ENCODE data around the gene MYO5B. TPM values are rescaled to one million over a fixed set of nuclear protein-coding genes. Genes with fewer than 3 reads are reported as not detected.

The MYO5B gene
- total RNA-seq, 1 experiment from 2014 or later = 56.7 TPM

- no peaks in the 10 kb centered on the region for H3K27me3 Mint-ChIP-seq (ENCODE audit: unreplicated experiment)
- H3K27ac Mint-ChIP-seq (ENCODE audit: unreplicated experiment) = no peak overlapping the region
- DNase-seq = no peak
- CTCF ChIA-PET = interaction anchor here (0.7 kb wide), 1 partner anchor 28 kb away, joined by 3 read pairs; no protein-coding TSS in a partner anchor
- intact Hi-C loops (cut with micrococcal nuclease; ENCODE audit: unreplicated experiment) = no loop called here
- no peaks in the 10 kb centered on the region for H3K36me3 Mint-ChIP-seq (ENCODE audit: insufficient read depth, unreplicated experiment)
- H3K4me3 Mint-ChIP-seq (ENCODE audit: low read depth, unreplicated experiment) = no peak overlapping the region
- no peaks in the 10 kb centered on the region for H3K9me3 Mint-ChIP-seq (ENCODE audit: low read depth, unreplicated experiment)
- no TSS peak for BruUV-seq (replicated peaks)
- peaks cover 38% of the 10 kb centered on the region for H3K4me1 Mint-ChIP-seq (ENCODE audit: low read depth, unreplicated experiment)
- no peak for TF ChIP-seq CTCF (IDR thresholded peaks at IDR 0.05; ENCODE audit: unreplicated experiment)
Measured at GRCh38 chr18:50089702-50090101, 105.2 kb downstream of the MYO5B start.

DNA sequence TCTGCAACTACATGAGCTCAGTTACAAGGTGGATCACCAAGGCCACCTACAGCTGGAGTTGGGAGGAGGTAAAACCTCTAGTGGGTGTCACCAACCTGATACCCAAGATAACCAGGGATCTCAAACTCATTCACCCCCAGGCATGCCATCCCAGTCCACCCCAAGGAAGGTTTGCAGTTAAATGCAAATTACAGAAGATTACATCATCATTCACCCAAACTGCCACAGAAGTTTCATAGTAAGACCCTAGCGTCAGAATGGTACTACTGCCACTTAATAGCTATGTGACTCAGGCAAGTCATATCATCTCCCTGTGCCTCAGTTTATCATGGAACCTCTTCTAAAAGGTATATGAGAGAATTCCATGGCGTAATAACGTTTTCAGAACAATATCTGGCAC lies 111.2 kb downstream of the MYO5B start:
- intact Hi-C loops (cut with micrococcal nuclease; ENCODE audit: unreplicated experiment) = no loop called here
- peaks cover 65% of the 10 kb centered on the region for H3K4me1 Mint-ChIP-seq (ENCODE audit: low read depth, unreplicated experiment)

GRCh38 chr18:50080932-50081560 lies 113.9 kb downstream of the MYO5B start:
- DNase-seq = peak; percentile 57
- peaks cover 76% of the 10 kb centered on the region for H3K4me1 Mint-ChIP-seq (ENCODE audit: low read depth, unreplicated experiment)
- no peaks in the 10 kb centered on the region for H3K36me3 Mint-ChIP-seq (ENCODE audit: insufficient read depth, unreplicated experiment)
- BruUV-seq (replicated peaks) = no TSS peak
- peak overlapping the region; percentile 94 for H3K27ac Mint-ChIP-seq (ENCODE audit: unreplicated experiment)
- intact Hi-C loops (cut with micrococcal nuclease; ENCODE audit: unreplicated experiment) = loop anchor here (2.0 kb wide), 1 partner anchor 18 kb away; no protein-coding TSS in a partner anchor
- H3K9me3 Mint-ChIP-seq (ENCODE audit: low read depth, unreplicated experiment) = no peaks in the 10 kb centered on the region
- peak overlapping the region; percentile 35 for H3K4me3 Mint-ChIP-seq (ENCODE audit: low read depth, unreplicated experiment)
- TF ChIP-seq CTCF (IDR thresholded peaks at IDR 0.05; ENCODE audit: unreplicated experiment) = no peak
- CTCF ChIA-PET = interaction anchor here (0.5 to 1.9 kb wide), 12 partner anchors 13 to 577 kb away, joined by 3 to 8 read pairs (median 4); no protein-coding TSS in a partner anchor
- no peaks in the 10 kb centered on the region for H3K27me3 Mint-ChIP-seq (ENCODE audit: unreplicated experiment)

More for the DNA sequence above, 111.2 kb downstream of the MYO5B start:
- DNase-seq = no peak
- peak overlapping the region; percentile 50 for H3K27ac Mint-ChIP-seq (ENCODE audit: unreplicated experiment)
- TF ChIP-seq CTCF (IDR thresholded peaks at IDR 0.05; ENCODE audit: unreplicated experiment) = no peak
- CTCF ChIA-PET = interaction anchor here (0.6 to 1.2 kb wide), 3 partner anchors 10 to 100 kb away, joined by 3 to 4 read pairs (median 3); no protein-coding TSS in a partner anchor
- no TSS peak for BruUV-seq (replicated peaks)
- H3K36me3 Mint-ChIP-seq (ENCODE audit: insufficient read depth, unreplicated experiment) = no peaks in the 10 kb centered on the region
- H3K27me3 Mint-ChIP-seq (ENCODE audit: unreplicated experiment) = no peaks in the 10 kb centered on the region
- H3K9me3 Mint-ChIP-seq (ENCODE audit: low read depth, unreplicated experiment) = no peaks in the 10 kb centered on the region
- no peak overlapping the region for H3K4me3 Mint-ChIP-seq (ENCODE audit: low read depth, unreplicated experiment)

- Mint-ChIP-seq H3K36me3 (ENCODE audit: insufficient read depth, unreplicated experiment) (no peaks in the 10 kb centered on the region), H3K27me3 (ENCODE audit: unreplicated experiment) (no peaks in the 10 kb centered on the region), H3K4me3 (ENCODE audit: low read depth, unreplicated experiment) (peak overlapping the region; percentile 35), H3K4me1 (ENCODE audit: low read depth, unreplicated experiment) (peaks cover 79% of the 10 kb centered on the region), H3K9me3 (ENCODE audit: low read depth, unreplicated experiment) (no peaks in the 10 kb centered on the region), H3K27ac (ENCODE audit: unreplicated experiment) (peak overlapping the region; percentile 94)
- intact Hi-C loops (cut with micrococcal nuclease; ENCODE audit: unreplicated experiment) = loop anchor here (2.0 kb wide), 1 partner anchor 18 kb away; no protein-coding TSS in a partner anchor
- no peak for DNase-seq
- no TSS peak for BruUV-seq (replicated peaks)
- CTCF ChIA-PET = interaction anchor here (0.5 to 1.9 kb wide), 4 partner anchors 18 to 576 kb away, joined by 4 to 8 read pairs (median 4); no protein-coding TSS in a partner anchor
- TF ChIP-seq CTCF (IDR thresholded peaks at IDR 0.05; ENCODE audit: unreplicated experiment) = no peak
Measured at GRCh38 chr18:50080316-50080715, 114.6 kb downstream of the MYO5B start.
